NCI-H526 (cell line): Measurements from ENCODE around the gene KRT12.
A peak's percentile ranks its signal among the peaks of the same experiment; 100 is the strongest.
"Not testable (repeated sequence)": the region's sequence is repeated elsewhere in the genome, so short reads cannot be mapped to it uniquely, and the experiment has no call there.

Source experiments
- DNase-seq, 2 experiments: peaks; one replicate each; lab custom pipeline; 2025; lab: John Stamatoyannopoulos, UW

The KRT12 gene

DNA sequence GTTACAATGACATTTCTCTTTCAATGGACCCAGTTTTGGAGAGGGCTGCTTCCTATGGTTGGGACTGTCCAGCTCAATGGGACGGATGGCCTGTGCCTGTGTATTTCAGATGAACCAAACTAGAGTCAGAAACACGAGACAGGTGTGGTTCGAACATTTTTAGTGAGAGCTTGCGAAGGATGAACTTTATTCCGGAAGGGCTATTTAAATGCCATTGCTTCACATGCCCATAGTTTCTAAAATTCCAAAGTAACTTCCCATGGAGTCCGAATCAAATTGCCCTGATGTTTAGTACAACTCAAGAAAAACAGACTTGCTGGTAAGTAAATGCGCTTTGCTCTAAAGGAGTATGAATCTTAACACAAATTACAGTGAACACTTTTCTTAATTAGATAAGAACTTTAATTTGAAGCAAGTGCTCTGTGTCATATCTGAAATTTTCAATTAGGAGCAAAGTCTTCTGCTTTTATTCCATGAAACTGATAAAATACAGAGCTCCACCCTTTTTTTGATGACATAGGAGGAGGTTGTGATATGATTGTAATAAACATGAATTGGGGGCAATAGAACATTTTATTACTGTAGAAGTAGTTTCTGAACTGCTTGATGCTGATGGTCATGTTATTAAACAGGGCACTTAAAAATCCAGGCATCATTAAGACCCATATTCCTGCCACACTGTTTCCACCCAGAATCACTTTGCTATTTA is 16.8 kb upstream of the KRT12 start:
- no peak for DNase-seq

- no peak for DNase-seq
Measured at GRCh38 chr17:40883031-40883430, 16.0 kb upstream of the KRT12 start.

- no peak for DNase-seq
Measured at GRCh38 chr17:40879026-40879425, 12.0 kb upstream of the KRT12 start.

GRCh38 chr17:40878044-40878443 is 11.0 kb upstream of the KRT12 start:
- DNase-seq = no peak

DNA sequence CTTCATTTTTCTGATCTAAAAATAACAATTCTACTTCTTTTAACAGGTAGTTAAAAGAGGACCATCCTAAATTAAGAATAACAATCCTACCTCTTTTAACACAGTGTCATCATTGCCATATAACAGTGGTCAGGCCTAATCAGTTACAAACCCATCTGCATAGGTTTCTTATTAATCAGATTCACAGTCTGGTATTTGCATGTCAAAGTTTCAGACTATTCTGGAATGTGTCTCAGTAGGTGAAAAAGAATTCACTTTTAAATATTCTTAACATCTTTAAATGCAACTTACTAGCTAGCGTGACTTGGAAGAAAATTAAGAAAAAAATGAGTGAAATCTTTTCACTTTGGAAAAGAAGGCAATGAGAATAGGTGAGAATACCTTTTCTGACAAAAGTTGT is 6.8 kb upstream of the KRT12 start:
- no peak for DNase-seq

DNA sequence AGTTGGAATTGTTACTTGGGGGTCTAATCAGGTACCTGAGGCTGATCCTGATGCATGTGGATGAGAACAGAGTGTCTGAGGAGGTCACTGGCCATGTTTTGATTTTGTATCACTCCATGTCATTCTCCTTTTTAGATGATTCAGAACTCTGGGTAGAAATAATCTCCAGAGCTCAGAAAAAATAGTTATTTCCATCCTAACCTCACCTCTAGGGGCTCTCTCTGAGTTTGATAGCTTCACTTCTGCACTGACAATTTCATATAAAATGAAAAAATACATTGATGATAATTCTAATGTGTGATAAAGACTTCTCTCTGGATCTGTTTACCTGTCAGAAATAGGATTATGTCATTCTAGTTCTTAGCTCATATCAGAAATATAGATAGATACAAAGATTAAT is 6.2 kb upstream of the KRT12 start:
- no peak for DNase-seq

- no peak for DNase-seq
Measured at GRCh38 chr17:40872416-40872815, 5.4 kb upstream of the KRT12 start.

DNA sequence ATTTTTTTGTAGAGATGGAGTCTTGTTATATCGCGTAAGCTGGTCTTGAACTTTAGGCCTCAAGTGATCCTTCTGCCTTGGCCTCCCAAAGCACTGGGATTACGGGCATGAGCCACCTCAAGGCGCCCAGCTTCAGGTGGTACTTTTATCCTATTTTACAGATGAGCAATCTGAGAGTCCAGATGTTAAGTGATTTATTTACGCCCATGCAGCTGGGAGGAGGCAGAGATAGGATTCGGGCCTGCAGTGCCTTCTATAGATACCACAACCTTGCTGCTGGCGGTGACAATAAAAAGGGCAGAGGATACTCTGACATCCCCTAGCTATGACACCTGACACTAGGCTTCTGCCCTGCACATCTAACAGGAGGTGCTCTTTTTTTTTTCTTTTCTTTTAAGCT is 4.3 kb upstream of the KRT12 start:
- DNase-seq = no peak

GRCh38 chr17:40870136-40870535 is 3.1 kb upstream of the KRT12 start:
- no peak for DNase-seq

DNA sequence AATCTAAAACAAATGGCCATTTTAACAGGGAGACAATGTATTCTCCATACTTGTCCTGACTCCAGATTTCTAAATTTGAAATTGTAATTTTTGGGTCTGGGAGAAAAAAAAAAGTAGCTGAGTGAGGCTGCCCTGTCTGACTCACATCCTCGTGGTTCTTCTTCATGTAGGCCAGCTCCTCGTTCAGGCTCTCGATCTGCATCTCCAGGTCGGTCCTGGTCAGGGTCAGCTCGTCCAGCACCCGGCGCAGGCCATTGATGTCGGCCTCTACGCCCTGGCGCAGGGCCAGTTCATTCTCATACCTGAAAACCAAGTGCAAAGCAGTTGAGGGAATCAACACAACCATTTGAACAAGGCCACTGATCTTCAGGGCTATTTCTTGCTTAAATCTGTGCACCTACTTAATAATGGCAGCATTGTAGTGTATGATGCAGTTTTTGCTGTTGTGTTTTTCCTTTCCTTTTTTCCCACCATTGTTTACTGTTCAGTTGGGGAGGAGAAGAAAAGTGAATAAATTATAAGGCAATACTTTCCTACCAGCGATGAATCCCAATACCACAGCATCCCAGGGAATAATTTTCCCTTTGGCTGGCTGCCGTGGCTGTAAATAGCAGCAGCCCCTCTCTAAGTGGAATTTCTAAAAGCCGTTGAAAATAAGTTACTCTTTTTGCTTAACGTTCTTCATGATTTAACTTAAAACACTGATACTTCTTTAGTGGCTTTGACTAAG is 2.2 kb downstream of the KRT12 start:
- no peak for DNase-seq

DNA sequence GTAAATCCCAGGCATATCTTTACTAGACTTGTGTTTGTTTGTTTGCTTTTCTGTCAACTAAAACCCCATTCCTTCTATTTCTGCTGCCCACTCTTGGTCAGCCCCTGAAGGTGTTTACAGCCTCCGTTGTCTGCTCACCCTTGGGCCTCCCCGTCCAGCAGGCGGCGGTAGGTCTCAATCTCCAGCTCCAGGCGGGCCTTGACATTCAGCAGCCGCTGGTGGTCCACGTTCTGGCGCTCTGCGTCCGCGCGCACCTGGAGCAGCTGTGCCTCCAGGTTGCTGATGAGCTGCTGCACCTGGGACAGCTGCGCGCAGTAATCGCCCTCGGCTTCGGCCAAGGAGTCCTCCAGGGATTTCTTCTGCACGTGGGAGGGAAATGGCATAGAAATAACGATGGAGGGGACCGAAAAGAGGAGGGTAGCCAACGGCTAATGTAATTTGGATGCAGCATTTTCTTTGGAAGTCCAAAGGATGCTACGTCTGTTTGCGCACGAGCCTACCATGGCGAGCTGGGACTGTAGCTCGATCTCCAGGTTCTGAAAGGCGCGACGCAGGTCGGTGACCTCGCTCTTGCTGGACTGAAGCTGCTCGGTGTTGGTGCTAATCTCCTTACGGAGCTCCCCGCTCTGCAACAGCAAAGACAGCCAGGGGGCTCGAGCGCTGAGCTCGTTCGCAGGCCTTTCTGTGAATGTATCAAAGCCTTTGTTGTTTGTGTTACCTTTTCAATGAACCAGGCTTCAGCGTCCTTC is 3.9 kb downstream of the KRT12 start:
- no peak for DNase-seq

- no peak for DNase-seq
Measured at GRCh38 chr17:40859536-40859935, 7.5 kb downstream of the KRT12 start.

DNA sequence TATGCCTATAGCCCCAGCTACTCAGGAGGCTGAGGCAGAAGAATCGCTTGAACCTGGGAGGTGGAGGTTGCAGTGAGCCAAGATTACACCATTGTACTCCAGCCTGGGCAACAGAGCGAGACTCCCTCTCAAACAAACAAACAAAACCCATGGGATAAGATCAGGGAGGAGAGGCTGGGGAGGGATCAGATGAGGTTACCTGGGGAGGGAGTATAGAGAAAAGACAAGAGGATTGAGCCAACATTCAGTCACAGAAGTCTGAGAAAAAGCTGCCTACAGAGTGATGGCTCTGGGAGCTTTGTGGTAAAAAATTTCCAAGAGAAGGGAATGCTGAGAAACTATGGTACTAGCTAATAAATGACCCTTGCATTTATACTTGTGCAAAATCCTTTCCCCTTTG is 8.4 kb downstream of the KRT12 start:
- not testable (repeated sequence) for DNase-seq

- no peak for DNase-seq
Measured at GRCh38 chr17:40857535-40857934, 9.5 kb downstream of the KRT12 start.

- DNase-seq = no peak
Measured at GRCh38 chr17:40854175-40854814, 12.7 kb downstream of the KRT12 start.

DNA sequence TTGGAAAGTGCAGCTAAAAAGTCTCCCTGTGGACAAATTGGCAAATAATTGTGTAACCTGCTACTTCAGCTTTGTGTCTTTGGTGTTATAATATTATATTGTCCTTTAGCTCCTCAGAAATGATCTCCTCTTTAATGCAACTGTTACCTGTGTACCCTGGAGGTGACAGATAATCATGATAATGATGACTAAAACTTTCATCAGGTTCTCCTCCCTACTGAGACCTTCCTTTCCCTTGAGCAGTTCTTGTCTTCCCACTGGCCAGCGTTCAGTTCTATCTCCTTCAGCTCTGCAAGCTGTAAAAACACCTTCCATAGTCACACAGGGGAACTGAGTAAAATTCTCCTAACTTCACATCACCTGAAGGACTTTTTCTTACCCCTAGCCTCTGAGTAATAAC is 14.7 kb downstream of the KRT12 start:
- DNase-seq = no peak

DNA sequence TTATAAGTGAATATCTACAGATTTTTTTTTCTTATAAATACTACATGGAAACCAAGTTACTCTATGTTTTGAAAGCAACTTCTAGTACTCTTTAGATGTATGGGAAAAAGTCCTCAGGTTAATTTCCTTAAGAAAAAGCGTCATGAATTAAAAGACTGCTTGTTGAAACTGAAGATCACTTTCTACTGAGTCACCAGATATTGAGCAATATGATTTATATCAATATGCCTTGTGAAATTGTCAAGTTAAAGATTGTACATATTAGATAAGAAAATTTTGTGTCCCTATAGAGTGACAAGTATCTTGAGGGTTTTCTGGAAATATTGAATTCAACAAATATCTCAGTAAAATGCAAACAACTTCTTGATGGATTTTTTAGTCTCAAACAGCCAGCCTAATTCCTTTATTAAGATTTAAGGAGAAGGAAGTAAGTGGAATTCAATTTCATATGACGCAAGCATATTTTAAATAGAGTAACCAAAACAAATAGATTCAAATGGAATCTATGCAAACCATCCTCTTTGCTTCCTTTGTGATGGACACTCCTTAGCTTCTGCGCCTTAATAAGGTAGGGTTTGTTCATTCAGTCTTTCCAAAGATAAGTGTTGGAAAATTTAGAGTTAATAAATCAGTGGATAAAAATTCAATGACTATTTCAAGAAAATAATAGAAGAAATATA is 16.6 kb downstream of the KRT12 start:
- DNase-seq = peak; percentile 30 to 65

DNA sequence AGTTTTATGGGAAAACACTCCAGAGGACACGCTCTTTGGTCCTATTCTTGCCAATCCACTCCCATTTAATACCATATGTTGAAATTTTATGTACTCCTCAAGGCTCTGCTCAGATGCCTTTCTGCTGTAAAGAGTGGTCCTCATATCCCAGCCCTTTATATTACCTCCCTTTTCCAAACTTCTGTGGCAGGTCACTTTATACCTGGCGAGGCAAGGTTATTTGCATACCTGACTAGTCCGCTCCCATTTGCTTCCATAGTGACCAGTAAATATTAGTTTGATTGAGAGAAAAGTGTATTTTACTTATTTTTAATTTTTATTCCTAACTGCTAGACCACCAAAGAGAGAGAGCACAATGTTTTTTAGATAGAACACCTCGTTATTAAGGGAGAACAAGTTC is 17.3 kb downstream of the KRT12 start:
- DNase-seq = peak; percentile 4 to 36

- DNase-seq = no peak
Measured at GRCh38 chr17:40848583-40849235, 18.3 kb downstream of the KRT12 start.

DNA sequence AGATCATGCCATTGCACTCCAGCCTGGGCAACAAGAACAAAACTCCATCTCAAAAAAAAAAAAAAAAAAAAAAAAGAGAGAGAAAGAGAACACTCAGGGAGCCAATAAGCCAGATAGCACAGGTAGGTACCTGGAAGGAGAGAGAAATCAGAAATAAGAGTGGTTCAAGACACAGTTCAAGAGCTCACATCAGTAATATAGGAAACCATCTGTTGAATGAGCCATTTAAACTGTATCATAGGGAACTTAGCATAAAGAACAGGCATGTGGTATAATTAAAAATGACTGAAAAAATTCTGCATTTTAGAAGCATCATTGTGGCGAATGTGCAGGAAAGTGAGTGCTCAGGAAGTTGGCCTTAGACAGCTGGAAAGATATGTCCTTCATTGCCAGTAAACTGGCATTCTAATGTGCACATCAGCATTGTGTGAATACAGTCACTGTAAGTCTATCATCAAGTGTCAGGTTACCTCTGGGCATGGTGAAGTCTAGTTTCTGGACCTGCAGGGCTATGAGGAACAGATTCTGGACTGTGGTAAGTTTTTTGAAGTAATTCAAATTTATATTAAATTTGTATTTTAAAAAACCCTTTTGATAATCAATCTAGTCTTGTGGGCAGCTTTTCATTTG is 20.4 kb downstream of the KRT12 start:
- DNase-seq = peak; percentile 6 to 14

DNA sequence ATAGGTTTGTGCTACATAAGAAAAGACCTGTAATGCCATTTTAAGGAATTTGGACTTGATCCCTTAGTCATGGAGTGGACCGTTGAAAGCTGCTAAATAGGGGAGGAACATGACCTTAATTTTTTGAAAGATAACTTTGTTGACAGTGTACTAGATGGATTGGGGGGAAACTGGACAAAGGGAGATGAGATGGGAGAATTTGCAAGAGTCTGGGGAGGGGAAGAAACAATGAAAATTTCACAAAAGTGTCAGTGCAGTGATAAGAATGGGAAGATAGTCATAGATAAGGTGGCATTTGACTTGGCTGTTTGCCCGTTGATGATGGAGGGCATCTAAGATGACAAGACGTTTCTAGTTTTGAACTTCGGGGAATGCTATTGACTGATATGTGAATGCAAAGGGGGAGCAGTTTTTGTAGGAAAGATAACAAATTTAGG is 22.3 kb downstream of the KRT12 start:
- DNase-seq = no peak
